HEK293 (cell line): Measurements from ENCODE around the gene SLC12A4.
A peak's percentile ranks its signal among the peaks of the same experiment; 100 is the strongest.
"Not testable (repeated sequence)": the region's sequence is repeated elsewhere in the genome, so short reads cannot be mapped to it uniquely, and the experiment has no call there.

Source experiments
- CTCF ChIA-PET: fragments of 350-600 bp; formaldehyde crosslinking; extraction: SDS; loops from one replicate; lab custom pipeline; 2021; ENCODE audit warnings: antibody characterized with exemption; lab: Yijun Ruan, JAX
- POLR2A ChIA-PET: fragments of 300-600 bp; formaldehyde crosslinking; extraction: SDS; loops from one replicate; lab custom pipeline; 2020; ENCODE audit warnings: antibody characterized with exemption, inconsistent platforms; lab: Yijun Ruan, JAX
- H3K27ac ChIP-seq: fragments of 200-500 bp; sonication (Bioruptor generic); 2 replicates; pipeline ENCODE4 v1.5.1; 2014; ENCODE audit warnings: low read depth, low read length, control low read depth, inconsistent platforms; ENCODE audit errors: extremely low read depth
- H3K36me3 ChIP-seq, 2 experiments: fragments of 200-500 bp in 1 of 2; sonication (Bioruptor generic) in 1 of 2; 1 replicate in 1 of 2; 2 replicates in 1 of 2; pipeline ENCODE4 v1.5.1; 2014 to 2017; ENCODE audit warnings: inconsistent platforms in 2 of 2, low read length in 2 of 2; ENCODE audit not compliant: control insufficient read depth in 2 of 2, insufficient read depth in 1 of 2
- H3K4me1 ChIP-seq: fragments of 200-500 bp; sonication (Bioruptor generic); 2 replicates; pipeline ENCODE4 v1.5.1; 2014; ENCODE audit warnings: mild to moderate bottlenecking, low read length, inconsistent platforms; ENCODE audit not compliant: control insufficient read depth, insufficient read depth
- H3K4me3 ChIP-seq: 2 replicates; pipeline ENCODE4 v1.5.1; 2011; ENCODE audit warnings: low read depth, mild to moderate bottlenecking, control low read depth, low read length, moderate library complexity
- H3K9me3 ChIP-seq: fragments of 200-500 bp; sonication (Bioruptor generic); 2 replicates; pipeline ENCODE4 v1.5.1; 2014; ENCODE audit warnings: low read depth, low read length, inconsistent platforms; ENCODE audit not compliant: control insufficient read depth, insufficient read depth
- BCL11A ChIP-seq: fragments of 450-650 bp; formaldehyde crosslinking; IDR thresholded peaks from 2 replicates; pipeline ENCODE4 v1.5.1; 2016; ENCODE audit warnings: low read depth, missing biosample characterization, missing genetic modification characterization
- ELK4 ChIP-seq: IDR thresholded peaks from 2 replicates; pipeline ENCODE4 v1.6.1; 2011; ENCODE audit warnings: mild to moderate bottlenecking, low read depth, low read length, borderline replicate concordance
- GLIS1 ChIP-seq: fragments of 450-650 bp; formaldehyde crosslinking; IDR thresholded peaks from 2 replicates; pipeline ENCODE4 v1.5.1; 2016; ENCODE audit warnings: missing biosample characterization, missing genetic modification characterization
- SALL2 ChIP-seq: fragments of 450-650 bp; formaldehyde crosslinking; IDR thresholded peaks from 2 replicates; pipeline ENCODE4 v1.5.0; 2017; ENCODE audit warnings: missing biosample characterization, mild to moderate bottlenecking, missing genetic modification characterization, borderline replicate concordance
- ZBTB20 ChIP-seq: fragments of 450-650 bp; formaldehyde crosslinking; IDR thresholded peaks from 2 replicates; pipeline ENCODE4 v1.5.1; 2016; ENCODE audit warnings: missing biosample characterization, missing genetic modification characterization
- ZBTB21 ChIP-seq: fragments of 450-650 bp; formaldehyde crosslinking; IDR thresholded peaks from 2 replicates; pipeline ENCODE4 v1.5.1; 2017; ENCODE audit warnings: missing biosample characterization, missing genetic modification characterization
- ZIC2 ChIP-seq: fragments of 450-650 bp; formaldehyde crosslinking; IDR thresholded peaks from 2 replicates; pipeline ENCODE4 v1.5.1; 2016; ENCODE audit warnings: missing biosample characterization, missing genetic modification characterization
- ZNF140 ChIP-seq: fragments of 450-650 bp; formaldehyde crosslinking; IDR thresholded peaks from 2 replicates; pipeline ENCODE4 v1.5.1; 2016; ENCODE audit warnings: missing biosample characterization, missing genetic modification characterization
- ZNF366 ChIP-seq: fragments of 450-650 bp; formaldehyde crosslinking; conservative IDR thresholded peaks from 2 replicates; pipeline ENCODE4 v1.5.1; 2016; ENCODE audit warnings: missing biosample characterization, missing genetic modification characterization
- ZNF596 ChIP-seq: fragments of 450-650 bp; IDR thresholded peaks from 2 replicates; pipeline ENCODE4 v1.5.0; 2018; ENCODE audit warnings: missing biosample characterization, mild to moderate bottlenecking, missing genetic modification characterization, moderate library complexity
- ZNF629 ChIP-seq: fragments of 450-650 bp; formaldehyde crosslinking; IDR thresholded peaks from 2 replicates; pipeline ENCODE4 v1.5.1; 2017; ENCODE audit warnings: missing biosample characterization, missing genetic modification characterization

The SLC12A4 gene

GRCh38 chr16:67968400-67969253 lies at the start of gene SLC12A4 (continued):
- no peak for TF ChIP-seq ELK4
- TF ChIP-seq ZNF596 (tag by site-specific recombination), result no peak

- H3K9me3 ChIP-seq, result no peaks in the 10 kb centered on the region
- CTCF ChIA-PET, result interaction anchor here (0.6 to 1.0 kb wide), 2 partner anchors 22 to 309 kb away, joined by 4 to 7 read pairs; no protein-coding TSS in a partner anchor
- H3K4me3 ChIP-seq, result no peak within 1 kb of the TSS
- POLR2A ChIA-PET, result no interaction called here
- no peak within 1 kb of the TSS for H3K27ac ChIP-seq
- TF ChIP-seq BCL11A (tag by site-specific recombination) (no peak), ZNF629 (peak; percentile 33; the same call in 1 of the 2 replicates), ZBTB21 (tag by site-specific recombination) (peak; percentile 66; the same call in 1 of the 2 replicates)
- no peaks in the 10 kb centered on the region for H3K4me1 ChIP-seq
- H3K36me3 ChIP-seq, result no peaks in the 10 kb centered on the region; a peak in 1 of 3 replicates
Measured at GRCh38 chr16:68015681-68016080, 47.2 kb upstream of the SLC12A4 start, which contains the start of gene DPEP2NB. DPEP2NB (minus strand) TSS chr16:68015911; CDS start chr16:68015770, 141 bp downstream.

DNA sequence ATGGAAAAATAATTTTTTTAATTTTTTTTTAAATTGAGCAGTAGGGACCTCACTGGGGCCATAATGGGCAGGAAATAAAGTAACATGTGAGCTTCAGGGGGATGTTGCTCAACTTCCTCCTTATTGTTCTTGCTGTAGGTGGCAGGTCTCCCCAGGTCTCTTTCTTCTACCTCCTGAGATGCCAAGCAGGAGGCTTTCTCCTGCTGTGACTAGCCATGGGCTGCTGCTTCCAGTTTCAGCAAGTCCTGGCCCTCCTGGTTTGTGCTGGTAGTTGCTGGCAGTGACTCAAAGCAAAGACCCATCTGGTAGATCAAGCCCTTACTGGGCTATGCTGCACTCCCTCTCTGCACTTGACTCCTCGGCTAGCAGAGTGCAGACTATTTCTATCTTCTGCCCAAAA lies 45.0 kb upstream of the SLC12A4 start:
- H3K36me3 ChIP-seq, result no peaks in the 10 kb centered on the region
- POLR2A ChIA-PET, result no interaction called here
- H3K4me3 ChIP-seq, result no peak overlapping the region
- no peaks in the 10 kb centered on the region for H3K9me3 ChIP-seq
- TF ChIP-seq SALL2 (tag by site-specific recombination), result no peak
- TF ChIP-seq ZIC2 (tag by site-specific recombination), result peak; percentile 64
- peak; percentile 75 for TF ChIP-seq GLIS1 (tag by site-specific recombination)
- no peaks in the 10 kb centered on the region for H3K4me1 ChIP-seq
- no peak overlapping the region for H3K27ac ChIP-seq
- CTCF ChIA-PET, result interaction anchor here (0.6 to 0.9 kb wide), 3 partner anchors 55 to 80 kb away, joined by 3 to 4 read pairs (median 3); no protein-coding TSS in a partner anchor

DNA sequence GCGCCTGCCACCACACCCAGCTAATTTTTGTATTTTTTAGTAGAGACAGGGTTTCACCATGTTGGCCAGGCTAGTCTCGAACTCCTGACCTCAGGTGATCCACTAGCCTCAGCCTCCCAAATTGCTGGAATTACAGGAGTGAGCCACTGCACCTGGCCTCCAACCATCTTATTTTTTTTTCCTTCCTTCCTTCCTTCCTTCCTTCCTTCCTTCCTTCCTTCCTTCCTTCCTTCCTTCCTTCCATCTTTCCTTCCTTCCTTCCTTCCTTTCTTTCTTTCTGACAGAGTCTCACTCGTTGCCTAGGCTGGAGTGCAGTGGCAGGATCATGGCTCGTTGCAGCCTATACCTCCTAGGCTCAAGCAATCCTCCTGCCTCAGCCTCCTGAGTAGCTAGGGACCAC lies 41.4 kb upstream of the SLC12A4 start:
- H3K36me3 ChIP-seq, H3K4me3 ChIP-seq, H3K27ac ChIP-seq, CTCF ChIA-PET, H3K9me3 ChIP-seq, POLR2A ChIA-PET, H3K4me1 ChIP-seq: not testable (repeated sequence)
- TF ChIP-seq ZNF366 (tag by site-specific recombination), result peak; percentile 94

DNA sequence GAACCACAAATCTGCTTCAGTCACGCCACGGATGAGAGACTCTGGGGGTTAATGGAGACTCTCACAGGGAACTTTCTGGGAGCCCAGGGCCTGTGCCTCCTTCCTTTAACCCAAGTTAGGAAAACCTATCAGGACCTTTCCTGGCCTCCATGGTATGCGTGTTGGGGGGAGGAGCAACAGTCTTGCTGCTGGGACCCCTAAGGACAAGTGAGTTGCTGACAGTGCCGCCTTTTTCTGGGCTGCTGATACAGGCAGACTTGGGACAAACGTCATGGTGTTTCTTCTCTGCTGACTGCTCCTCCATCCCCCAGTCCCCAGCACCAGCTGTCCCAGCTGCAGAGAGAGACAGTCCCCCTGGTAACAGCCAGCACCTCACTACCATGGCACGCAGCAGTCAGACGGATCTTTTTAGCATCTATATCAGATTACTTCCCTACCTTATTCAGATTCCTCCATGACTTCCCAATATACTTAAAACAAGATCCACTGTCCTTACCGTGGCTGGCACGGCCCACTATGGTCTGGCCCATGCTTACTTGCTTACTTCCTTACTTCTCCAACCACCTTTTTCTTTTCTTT lies 40.8 kb upstream of the SLC12A4 start:
- no peaks in the 10 kb centered on the region for H3K9me3 ChIP-seq
- no peaks in the 10 kb centered on the region for H3K4me1 ChIP-seq
- no peak overlapping the region for H3K27ac ChIP-seq
- no peak overlapping the region for H3K4me3 ChIP-seq
- H3K36me3 ChIP-seq, result no peaks in the 10 kb centered on the region
- POLR2A ChIA-PET, result no interaction called here
- CTCF ChIA-PET, result interaction anchor here (0.6 kb wide), 1 partner anchor 10 kb away, joined by 3 read pairs; no protein-coding TSS in a partner anchor
- TF ChIP-seq ZBTB20 (tag by site-specific recombination), result peak; percentile 59
- TF ChIP-seq ZNF140 (tag by site-specific recombination), result no peak
